ENCODE results near the gene EEF2KMT.
A peak's percentile ranks its signal among the peaks of the same experiment; 100 is the strongest.

EEF2KMT gene

GRCh38 chr16:5071341-5071680 is 26.3 kb downstream of the EEF2KMT start:
- in situ Hi-C loops (cut with HindIII; ENCODE audit: low pct_ligation_motif_present, low sequenced_read_pairs), result no loop called here
- TF ChIP-seq CTCF (IDR thresholded peaks at IDR 0.05; ENCODE audit: low read depth, low read length, missing control alignments), result no peak
- H3K36me3 ChIP-seq (replicated peaks), result peaks cover 2% of the 10 kb centered on the region
- H3K27ac ChIP-seq, result peak overlapping the region; percentile 76
- H3K4me3 ChIP-seq (ENCODE audit: low read depth, low read length), result peak overlapping the region; percentile 87
- DNase-seq, result no peak
- no peaks in the 10 kb centered on the region for H3K27me3 ChIP-seq (replicated peaks)

GRCh38 chr16:5070431-5071186 is 27.0 kb downstream of the EEF2KMT start:
- Histone ChIP-seq H3K27me3 (replicated peaks) (no peaks in the 10 kb centered on the region), H3K27ac (no peak overlapping the region), H3K36me3 (replicated peaks) (no peaks in the 10 kb centered on the region), H3K4me3 (ENCODE audit: low read depth, low read length) (no peak overlapping the region)
- DNase-seq, result no peak
- in situ Hi-C loops (cut with HindIII; ENCODE audit: low pct_ligation_motif_present, low sequenced_read_pairs), result no loop called here
- no peak for TF ChIP-seq CTCF (IDR thresholded peaks at IDR 0.05; ENCODE audit: low read depth, low read length, missing control alignments)

GRCh38 chr16:5069854-5070253 is 27.7 kb downstream of the EEF2KMT start:
- in situ Hi-C loops (cut with HindIII; ENCODE audit: low pct_ligation_motif_present, low sequenced_read_pairs), result no loop called here
- DNase-seq, result no peak
- no peaks in the 10 kb centered on the region for H3K36me3 ChIP-seq (replicated peaks)
- H3K27me3 ChIP-seq (replicated peaks), result no peaks in the 10 kb centered on the region
- H3K27ac ChIP-seq, result no peak overlapping the region
- H3K4me3 ChIP-seq (ENCODE audit: low read depth, low read length), result no peak overlapping the region
- TF ChIP-seq CTCF (IDR thresholded peaks at IDR 0.05; ENCODE audit: low read depth, low read length, missing control alignments), result no peak

GRCh38 chr16:5069048-5069447 is 28.5 kb downstream of the EEF2KMT start:
- no peak for DNase-seq
- in situ Hi-C loops (cut with HindIII; ENCODE audit: low pct_ligation_motif_present, low sequenced_read_pairs), result no loop called here
- Histone ChIP-seq H3K4me3 (ENCODE audit: low read depth, low read length) (no peak overlapping the region), H3K27ac (no peak overlapping the region), H3K27me3 (replicated peaks) (no peaks in the 10 kb centered on the region), H3K36me3 (replicated peaks) (no peaks in the 10 kb centered on the region)
- no peak for TF ChIP-seq CTCF (IDR thresholded peaks at IDR 0.05; ENCODE audit: low read depth, low read length, missing control alignments)

GRCh38 chr16:5066511-5066910 is 31.1 kb downstream of the EEF2KMT start:
- in situ Hi-C loops (cut with HindIII; ENCODE audit: low pct_ligation_motif_present, low sequenced_read_pairs), result no loop called here
- Histone ChIP-seq H3K27me3 (replicated peaks) (no peaks in the 10 kb centered on the region), H3K27ac (no peak overlapping the region), H3K36me3 (replicated peaks) (no peaks in the 10 kb centered on the region), H3K4me3 (ENCODE audit: low read depth, low read length) (no peak overlapping the region)
- no peak for DNase-seq
- no peak for TF ChIP-seq CTCF (IDR thresholded peaks at IDR 0.05; ENCODE audit: low read depth, low read length, missing control alignments)

- Histone ChIP-seq H3K36me3 (replicated peaks) (no peaks in the 10 kb centered on the region), H3K4me3 (ENCODE audit: low read depth, low read length) (no peak within 1 kb of the TSS), H3K27me3 (replicated peaks) (no peaks in the 10 kb centered on the region), H3K27ac (no peak within 1 kb of the TSS)
- in situ Hi-C loops (cut with HindIII; ENCODE audit: low pct_ligation_motif_present, low sequenced_read_pairs), result no loop called here
- no peak for TF ChIP-seq CTCF (IDR thresholded peaks at IDR 0.05; ENCODE audit: low read depth, low read length, missing control alignments)
- DNase-seq, result no peak
Observed at GRCh38 chr16:5065813-5066212, 31.8 kb downstream of the EEF2KMT start, which contains the start of gene C16orf89. TSS of gene C16orf89 (minus strand) at chr16:5065956. CDS start at chr16:5065908, 48 bp downstream.

All from brain microvascular endothelial cell (primary cell).